Ishikawa (cell line): ENCODE data around the gene KCNN1.

Source experiments
- EP300 ChIP-seq: IDR thresholded peaks from 2 replicates; pipeline ENCODE4 v1.6.1; 2012; ENCODE audit warnings: borderline replicate concordance
- FOXM1 ChIP-seq: IDR thresholded peaks from 2 replicates; pipeline ENCODE4 v1.6.1; 2012; ENCODE audit warnings: low read depth, borderline replicate concordance
- REST ChIP-seq: IDR thresholded peaks from 2 replicates; pipeline ENCODE4 v1.6.1; 2012; ENCODE audit warnings: low read depth, mild to moderate bottlenecking
- YY1 ChIP-seq: IDR thresholded peaks from 2 replicates; pipeline ENCODE4 v1.6.1; 2012; ENCODE audit warnings: low read depth

DNA sequence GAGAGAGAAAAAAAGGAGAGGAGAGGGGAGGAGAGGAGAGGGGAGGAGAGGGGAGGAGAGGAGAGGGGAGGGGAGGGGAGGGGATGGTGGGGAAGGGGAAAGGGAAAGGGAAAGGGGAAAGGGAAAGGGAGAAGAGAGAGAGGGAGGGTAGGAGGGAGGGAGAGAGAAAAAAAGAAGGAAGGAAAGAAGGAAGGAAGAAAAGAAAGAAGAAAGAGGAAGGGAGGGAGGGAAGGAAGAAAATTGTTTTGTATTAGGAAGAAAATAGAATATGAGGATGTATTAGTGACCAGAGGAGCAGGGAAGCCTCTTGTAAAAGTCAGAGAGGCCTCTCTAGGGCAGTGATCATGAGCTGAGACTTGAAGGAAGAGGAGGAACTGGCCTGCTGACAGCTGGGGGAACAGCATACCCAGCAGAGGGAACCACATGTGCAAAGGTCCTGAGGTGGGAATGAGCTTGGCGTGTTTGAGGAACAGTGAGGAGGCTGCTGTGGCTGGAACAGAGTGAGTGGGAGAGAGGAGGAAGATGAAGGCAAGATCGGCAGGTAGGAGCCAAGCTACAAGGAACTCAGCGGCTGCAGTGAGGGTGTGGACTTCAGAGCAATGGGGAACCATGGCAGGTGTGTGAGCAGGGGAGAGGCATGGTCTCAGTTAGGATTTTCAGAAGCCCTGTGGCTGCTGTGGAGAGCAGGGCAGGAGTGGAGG, 9.6 kb upstream of the KCNN1 start:
- TF ChIP-seq FOXM1 (no peak), REST (no peak), YY1 (no peak), EP300 (no peak)
